GM19395 (cell line): Measurements from ENCODE around the gene CASZ1.

Experiments
- ATAC-seq: cut with Tn5 transposase; IDR thresholded peaks from one replicate; pipeline ENCODE4 v1.9.1; 2021; ENCODE audit warnings: mild to moderate bottlenecking, moderate library complexity; ENCODE audit not compliant: unreplicated experiment

Gene CASZ1

GRCh38 chr1:10800778-10801177 lies 4.3 kb upstream of the CASZ1 start:
- no peak for ATAC-seq

- ATAC-seq: no peak
Observed at GRCh38 chr1:10799726-10800125, 3.3 kb upstream of the CASZ1 start.

- ATAC-seq: no peak
Observed at GRCh38 chr1:10795276-10796021, 997 bp downstream of the CASZ1 start.

- ATAC-seq: no peak
Observed at GRCh38 chr1:10794724-10795275, 1.6 kb downstream of the CASZ1 start.

DNA sequence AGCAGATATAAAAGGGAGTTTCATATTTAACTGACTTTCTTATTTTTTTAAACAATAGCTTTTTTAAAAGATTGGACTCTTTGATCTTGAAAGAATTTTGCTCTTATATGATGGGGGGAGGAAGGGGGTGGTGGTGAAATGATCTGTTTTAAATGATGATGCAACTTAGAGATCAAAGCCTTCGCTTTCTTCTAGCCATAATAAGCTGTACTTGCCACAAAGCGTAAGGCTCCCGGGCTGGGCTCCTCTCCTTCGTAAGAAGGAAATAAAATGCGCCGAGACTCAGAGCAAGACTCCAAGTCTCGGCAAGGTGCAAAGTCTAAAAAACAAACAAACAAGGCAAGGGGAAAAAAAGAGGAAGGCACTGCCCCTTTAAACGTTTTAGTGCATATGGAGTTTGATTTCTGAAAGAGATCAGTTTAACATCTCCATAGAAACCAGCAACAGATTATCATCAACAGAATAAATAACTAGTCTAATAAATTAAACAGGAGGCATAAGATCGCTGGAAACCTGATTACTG lies 3.3 kb downstream of the CASZ1 start:
- ATAC-seq: no peak

DNA sequence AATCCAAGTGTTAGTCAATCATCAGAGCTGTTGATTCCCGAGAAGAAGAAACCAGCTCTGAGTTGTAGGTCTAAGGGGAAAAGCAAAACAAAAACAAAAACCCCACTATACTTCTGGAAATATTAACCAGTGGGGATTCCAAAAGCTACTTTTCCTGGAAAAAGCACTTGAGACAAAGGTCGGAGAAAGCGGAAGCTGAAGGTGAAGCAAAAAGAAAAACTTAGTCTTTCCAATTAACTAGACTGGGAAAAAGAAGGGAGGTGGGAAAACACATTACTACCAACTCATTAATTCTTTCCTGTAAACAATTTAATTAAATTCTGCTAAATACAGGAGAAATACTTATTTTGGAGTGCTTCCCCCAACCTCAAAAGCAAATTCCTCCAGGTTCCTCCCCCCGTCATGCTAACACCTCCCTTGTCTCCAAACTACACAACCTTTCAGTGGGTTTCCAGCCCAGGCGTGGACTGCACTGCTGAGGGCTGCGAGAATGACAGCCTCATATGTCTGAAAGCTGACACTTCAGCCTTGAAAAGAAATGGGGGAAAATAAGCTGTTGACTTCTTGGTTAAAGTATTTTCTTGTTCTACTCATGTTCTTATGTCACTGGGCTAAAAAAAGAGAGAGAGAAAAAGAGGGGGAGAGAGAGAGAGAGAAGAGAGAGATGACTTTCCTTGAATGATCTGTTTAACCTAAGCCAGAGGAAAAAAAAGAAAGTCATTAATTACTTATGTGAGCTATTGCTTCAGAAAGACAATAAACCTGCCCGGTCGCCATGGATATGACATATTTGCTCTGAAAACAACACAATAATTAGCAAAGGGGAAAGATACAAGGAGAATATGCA lies 5.1 kb downstream of the CASZ1 start:
- no peak for ATAC-seq

DNA sequence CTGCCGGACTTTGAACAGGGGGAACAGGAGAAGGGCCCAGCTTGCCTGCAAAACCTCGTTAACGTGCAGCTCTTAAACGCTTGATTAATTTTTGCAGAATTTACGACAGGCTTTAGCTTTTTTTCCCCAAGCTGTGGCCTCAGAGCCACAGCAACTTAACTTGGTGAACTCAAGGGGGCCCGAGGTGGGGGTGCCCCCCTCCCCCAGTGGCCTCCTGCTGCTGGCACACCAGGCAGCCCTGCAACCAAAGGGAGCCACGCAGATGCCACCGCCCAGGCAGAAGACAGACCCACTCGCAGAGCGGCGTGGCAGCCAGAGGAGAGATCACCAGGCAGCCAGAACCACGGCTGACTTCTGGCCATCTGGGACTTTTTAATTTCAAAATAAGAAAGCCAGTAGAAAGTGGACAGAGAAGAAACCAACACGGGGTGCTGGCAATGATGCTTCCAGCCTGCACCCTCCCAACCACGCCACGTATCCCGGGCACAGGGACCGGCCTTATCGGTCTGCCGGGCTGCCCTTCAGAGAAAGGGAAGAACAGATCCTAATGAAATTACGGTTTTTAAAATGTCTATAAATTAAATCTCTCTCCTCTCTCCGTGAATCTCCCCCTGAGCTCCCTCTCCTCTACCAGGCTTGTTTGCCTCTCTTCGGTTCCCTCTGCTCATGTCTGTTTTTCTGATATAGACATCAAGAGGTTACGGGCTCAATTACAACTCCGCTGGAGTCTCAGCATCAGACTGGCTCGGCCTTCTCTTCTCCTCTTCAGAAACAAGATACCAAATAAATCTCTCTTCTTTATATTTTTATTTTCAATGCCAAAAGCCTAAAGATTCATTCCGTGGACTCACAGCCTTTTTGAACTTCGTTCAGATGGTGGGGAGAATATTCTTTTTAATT lies 6.4 kb downstream of the CASZ1 start:
- ATAC-seq: no peak

GRCh38 chr1:10789047-10789791 lies 7.2 kb downstream of the CASZ1 start:
- ATAC-seq: no peak

DNA sequence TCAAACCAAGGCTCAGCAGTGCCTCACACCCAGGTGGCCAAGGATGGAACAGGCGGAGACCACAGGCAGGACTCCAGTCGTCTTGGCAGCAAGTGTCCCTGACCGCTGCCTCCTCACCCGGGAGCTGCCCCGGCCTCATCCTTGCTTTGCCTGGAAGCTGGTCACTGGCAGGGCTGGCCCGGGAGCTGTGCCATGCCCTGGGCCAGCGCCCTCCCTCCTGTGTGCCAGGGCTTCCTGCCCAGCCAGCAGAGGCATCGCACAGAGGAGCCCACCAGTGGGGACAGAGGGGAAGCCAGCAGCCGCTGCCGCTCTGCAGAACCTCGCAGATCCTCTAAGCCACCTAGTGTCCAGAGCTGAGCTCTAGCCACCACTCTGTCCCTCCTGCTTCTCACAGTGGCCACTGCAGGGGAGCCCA lies 7.8 kb downstream of the CASZ1 start:
- ATAC-seq: no peak

- ATAC-seq: no peak
Observed at GRCh38 chr1:10787286-10787685, 9.2 kb downstream of the CASZ1 start.

DNA sequence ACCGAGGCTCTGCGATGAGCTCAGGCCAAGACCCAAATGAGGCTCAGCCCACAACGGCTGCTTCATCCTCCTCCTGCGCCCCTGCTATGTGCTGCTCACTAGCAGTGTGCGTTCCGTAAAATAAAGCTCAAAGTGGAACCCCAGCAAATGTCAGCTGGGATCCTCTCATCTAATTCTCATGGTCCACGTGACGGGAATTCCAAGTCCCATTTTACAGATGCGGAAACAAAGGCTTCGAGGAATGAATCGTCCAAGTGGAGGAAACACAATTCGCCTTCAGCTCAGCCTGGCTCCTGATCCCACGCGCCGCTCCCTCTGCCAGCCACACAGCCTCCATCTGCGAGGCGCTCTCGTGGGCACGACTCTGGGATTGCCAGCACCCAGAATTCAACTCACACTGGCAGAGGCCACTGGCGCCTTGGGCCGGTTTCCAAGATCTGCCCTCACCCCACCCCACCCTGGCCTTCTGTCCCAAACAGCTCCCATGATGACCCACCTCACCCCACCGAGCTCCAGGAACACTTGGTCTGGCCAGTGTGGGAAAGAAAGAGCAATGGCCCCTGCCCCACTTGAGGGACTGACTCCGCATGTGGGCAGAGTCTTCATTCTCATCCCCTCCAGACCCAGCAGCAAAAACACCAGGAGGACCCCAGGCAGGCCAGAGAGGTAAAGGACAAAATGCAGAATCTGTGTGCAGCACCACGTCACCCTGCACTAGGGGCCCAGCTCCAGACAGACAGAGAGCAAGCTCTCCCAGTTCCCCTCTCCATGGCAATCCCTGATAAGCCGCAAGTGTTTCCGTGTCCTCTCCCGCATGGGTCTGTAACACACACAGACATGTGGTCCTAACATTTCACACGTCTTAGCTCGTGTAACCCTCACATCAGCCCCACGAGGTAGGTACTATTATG lies 10.5 kb downstream of the CASZ1 start:
- no peak for ATAC-seq

DNA sequence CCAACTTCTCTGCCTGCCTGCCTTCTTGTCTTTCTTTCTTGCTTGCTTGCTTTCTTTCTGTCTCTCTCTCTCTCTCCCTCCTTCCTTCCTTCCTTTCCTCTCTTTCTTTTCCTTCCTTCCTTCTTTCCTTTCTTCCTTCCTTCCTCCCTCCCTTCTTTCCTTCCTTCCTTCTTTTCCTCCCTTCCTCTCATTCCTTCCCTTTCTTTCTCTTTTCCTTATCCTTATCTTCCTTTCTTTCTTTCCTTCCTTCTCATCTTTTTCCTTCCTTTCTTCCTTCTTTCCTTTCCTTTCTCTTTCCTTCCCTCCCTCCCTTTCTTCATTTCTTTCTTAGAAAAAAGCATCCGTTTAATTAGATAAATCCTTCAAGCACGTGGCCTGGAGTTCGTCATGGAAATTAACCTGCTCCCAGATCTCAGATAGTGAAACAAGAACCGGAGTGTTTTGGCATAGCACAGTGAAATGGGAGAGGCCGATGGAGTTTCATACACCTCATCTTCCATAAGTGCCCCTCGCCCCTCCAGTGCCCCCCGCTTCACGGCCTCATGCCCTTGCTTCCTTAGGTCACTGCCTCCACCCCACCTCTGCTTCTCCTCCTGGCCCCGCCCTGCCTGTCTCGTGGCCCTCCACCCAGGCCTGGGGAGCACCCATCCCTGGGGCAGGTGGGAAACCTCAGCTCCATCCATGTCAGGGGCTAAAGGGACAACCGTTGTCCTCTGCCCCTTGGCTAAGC lies 11.3 kb downstream of the CASZ1 start:
- no peak for ATAC-seq

GRCh38 chr1:10782491-10783244 lies 13.8 kb downstream of the CASZ1 start:
- ATAC-seq: no peak

GRCh38 chr1:10781137-10781536 lies 15.3 kb downstream of the CASZ1 start:
- no peak for ATAC-seq

GRCh38 chr1:10779841-10780240 lies 16.6 kb downstream of the CASZ1 start:
- no peak for ATAC-seq

DNA sequence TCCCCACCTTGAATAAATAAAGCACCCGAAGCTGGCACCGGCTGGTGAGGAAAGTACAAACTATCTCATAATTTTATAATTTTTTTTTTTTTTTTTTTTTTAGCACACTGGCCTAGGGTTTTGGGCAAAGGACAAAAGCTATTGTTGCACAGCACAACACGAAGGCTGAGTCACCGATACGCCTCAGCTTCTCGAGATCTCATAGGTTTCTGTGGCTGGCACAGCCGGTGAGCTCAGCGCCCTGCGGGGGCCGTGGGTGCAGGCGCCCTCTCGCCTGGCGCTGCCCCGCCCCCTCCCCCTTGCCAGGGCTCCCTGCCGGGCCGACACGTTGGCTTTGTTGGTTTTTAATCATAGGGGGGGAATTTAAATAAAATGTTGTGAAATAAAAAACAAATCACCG lies 17.2 kb downstream of the CASZ1 start:
- ATAC-seq: no peak

- no peak for ATAC-seq
Observed at GRCh38 chr1:10778640-10779039, 17.8 kb downstream of the CASZ1 start.
